Frontal cortex (tissue), 4 donors: ENCODE data around the gene CCDC71. TPM values are rescaled to one million over a fixed set of nuclear protein-coding genes. Genes with fewer than 3 reads are reported as not detected.

Experiments
- DNase-seq, 2 donors: peaks; one replicate each; pipeline ENCODE4 v3.0.0; 2012; ENCODE audit warnings: low spot score in 2 of 2
- FAIRE-seq: peaks from 2 replicates; lab custom pipeline; 2012; peaks lifted over from hg19 to GRCh38; lab: Jason Lieb, UNC
- total RNA-seq: library from RNA; depleted of rRNA; stranded (reverse); fragments of >200 nt; gene quantifications from one replicate; pipeline ENCODE4 v1.2.3, GENCODE V29; 2014
- donor health status: control.
- donor health status: control.
- donor health status: control.

CCDC71 gene
- total RNA-seq, 1 donor from 2014 or later = 17.9 TPM

GRCh38 chr3:49171119-49171774, 5.1 kb upstream of the CCDC71 start, which contains the start of gene KLHDC8B:
Gene KLHDC8B (plus strand): TSS chr3:49171598. CDS start chr3:49172770, 1,172 bp downstream.
- FAIRE-seq (no peak), DNase-seq (peak; percentile 78 to 84)

GRCh38 chr3:49170744-49171118, 4.6 kb upstream of the CCDC71 start:
- FAIRE-seq = no peak
- no peak for DNase-seq

- FAIRE-seq (no peak), DNase-seq (no peak)
Observed at GRCh38 chr3:49166752-49167556, 823 bp upstream of the CCDC71 start.

GRCh38 chr3:49164983-49165720, 979 bp downstream of the CCDC71 start:
- FAIRE-seq (no peak), DNase-seq (no peak)

GRCh38 chr3:49163609-49164008, 2.5 kb downstream of the CCDC71 start:
- no peak for DNase-seq
- no peak for FAIRE-seq

GRCh38 chr3:49162751-49163419, 3.2 kb downstream of the CCDC71 start:
- FAIRE-seq = no peak
- no peak for DNase-seq

- no peak for FAIRE-seq
Observed at GRCh38 chr3:49161808-49162530, 4.2 kb downstream of the CCDC71 start.

GRCh38 chr3:49161197-49161596, 4.9 kb downstream of the CCDC71 start:
- FAIRE-seq = no peak
- DNase-seq = no peak

More at GRCh38 chr3:49161808-49162530, 4.2 kb downstream of the CCDC71 start:
- DNase-seq = no peak

GRCh38 chr3:49158792-49159191, 7.3 kb downstream of the CCDC71 start:
- no peak for DNase-seq
- FAIRE-seq = no peak

GRCh38 chr3:49158103-49158709, 7.9 kb downstream of the CCDC71 start:
- FAIRE-seq = no peak
- no peak for DNase-seq

- DNase-seq (no peak), FAIRE-seq (no peak)
Observed at GRCh38 chr3:49157289-49157688, 8.8 kb downstream of the CCDC71 start.

- DNase-seq (no peak), FAIRE-seq (no peak)
Observed at GRCh38 chr3:49153349-49153912, 12.7 kb downstream of the CCDC71 start.

- no peak for FAIRE-seq
- DNase-seq = no peak
Observed at GRCh38 chr3:49151610-49152009, 14.5 kb downstream of the CCDC71 start.

- FAIRE-seq = no peak
- DNase-seq = no peak
Observed at GRCh38 chr3:49148159-49148558, 18.0 kb downstream of the CCDC71 start.

GRCh38 chr3:49140080-49140479, 26.1 kb downstream of the CCDC71 start:
- no peak for FAIRE-seq
- DNase-seq = no peak

GRCh38 chr3:49135499-49135898, 30.6 kb downstream of the CCDC71 start:
- no peak for FAIRE-seq

GRCh38 chr3:49134471-49135265, 31.5 kb downstream of the CCDC71 start:
- FAIRE-seq = no peak

More at GRCh38 chr3:49135499-49135898, 30.6 kb downstream of the CCDC71 start:
- no peak for DNase-seq

More at GRCh38 chr3:49134471-49135265, 31.5 kb downstream of the CCDC71 start:
- DNase-seq = no peak
